GM12878 (cell line): ENCODE measurements around the gene PATE4. TPM values are rescaled to one million over a fixed set of nuclear protein-coding genes. Genes with fewer than 3 reads are reported as not detected.

ENCODE experiments used
- ATAC-seq: fragments of 200-7000 bp; cut with Tn5 transposase; 3 replicates; pipeline ENCODE4 v1.9.1; 2020; ENCODE audit warnings: mild to moderate bottlenecking, moderate library complexity
- BruUV-seq: library from RNA; stranded (reverse); fragments of 400-500 nt; replicated peaks from 2 replicates; lab custom pipeline; 2021; lab: Mats Ljungman, UMichigan
- CTCF ChIA-PET: fragments of 300-600 bp; sonication (Branson Sonifier 250); formaldehyde crosslinking; extraction: SDS; loops from one replicate; lab custom pipeline; 2021; ENCODE audit warnings: inconsistent platforms; lab: Yijun Ruan, JAX
- POLR2A ChIA-PET: fragments of 350-600 bp; formaldehyde crosslinking; extraction: SDS; loops from one replicate; lab custom pipeline; 2021; ENCODE audit warnings: inconsistent platforms; lab: Charles Lee
- RAD21 ChIA-PET: fragments of 300-600 bp; sonication (Branson Sonifier 250); formaldehyde crosslinking; loops from one replicate; lab custom pipeline; 2023; ENCODE audit warnings: antibody characterized with exemption; ENCODE audit not compliant: unreplicated experiment; lab: Charles Lee
- SMC1A ChIA-PET: fragments of 300-600 bp; sonication (Branson Sonifier 250); formaldehyde crosslinking; loops from one replicate; lab custom pipeline; 2023; ENCODE audit not compliant: unreplicated experiment, uncharacterized antibody; lab: Charles Lee
- DNase-seq: peaks from one replicate; pipeline ENCODE4 v3.0.0-alpha.2; 2011; ENCODE audit warnings: low read depth, low spot score
- FAIRE-seq: peaks from 3 replicates; lab custom pipeline; 2011; peaks lifted over from hg19 to GRCh38; lab: Jason Lieb, UNC
- H2AFZ ChIP-seq: 2 replicates; pipeline ENCODE4 v1.6.0; 2011; ENCODE audit warnings: low read depth, low read length, control low read depth; ENCODE audit not compliant: control insufficient read depth
- H3K27ac ChIP-seq: 2 replicates; pipeline ENCODE4 v1.5.1; 2011; ENCODE audit warnings: control low read depth; ENCODE audit not compliant: control insufficient read depth, insufficient read depth
- H3K27me3 ChIP-seq, 2 experiments: replicated peaks in 1 of 2; 2 replicates each; pipeline versions ENCODE4 v1.6.0 to v1.6.1; 2011; ENCODE audit warnings: low read length in 1 of 2; ENCODE audit not compliant: control insufficient read depth in 2 of 2, insufficient read depth in 2 of 2
- H3K36me3 ChIP-seq, 2 experiments: 2 replicates each; pipeline ENCODE4 v1.5.1; 2011; ENCODE audit warnings: low read length in 1 of 2; ENCODE audit not compliant: control insufficient read depth in 2 of 2, insufficient read depth in 2 of 2
- H3K4me1 ChIP-seq: 2 replicates; pipeline ENCODE4 v1.6.1; 2011; ENCODE audit warnings: mild to moderate bottlenecking, low read length, moderate library complexity, mixed read lengths; ENCODE audit not compliant: control insufficient read depth, insufficient read depth
- H3K4me2 ChIP-seq: 2 replicates; pipeline ENCODE4 v1.6.0; 2011; ENCODE audit warnings: control low read depth; ENCODE audit not compliant: control insufficient read depth, insufficient read depth
- H3K4me3 ChIP-seq: fragments of 200-600 bp; sonication (generic); 2 replicates; pipeline ENCODE4 v1.5.1; 2016
- H3K79me2 ChIP-seq: 2 replicates; pipeline ENCODE4 v1.6.0; 2011; ENCODE audit warnings: low read length; ENCODE audit not compliant: control insufficient read depth, insufficient read depth
- H3K9ac ChIP-seq: 2 replicates; pipeline ENCODE4 v1.8.0; 2011; ENCODE audit warnings: low read length, control low read depth, mixed read lengths; ENCODE audit not compliant: control insufficient read depth, insufficient read depth
- H3K9me3 ChIP-seq: replicated peaks from 3 replicates; pipeline ENCODE4 v1.5.1; 2011; ENCODE audit warnings: mild to moderate bottlenecking, low read length; ENCODE audit not compliant: control insufficient read depth, insufficient read depth
- H4K20me1 ChIP-seq: 2 replicates; pipeline ENCODE4 v1.6.0; 2011; ENCODE audit not compliant: control insufficient read depth, insufficient read depth
- ATF7 ChIP-seq: fragments of 450-650 bp; IDR thresholded peaks from 2 replicates; pipeline ENCODE4 v1.6.1; 2016; ENCODE audit warnings: low read depth, mild to moderate bottlenecking
- CREM ChIP-seq: IDR thresholded peaks from 2 replicates; pipeline ENCODE4 v1.6.1; 2014; ENCODE audit warnings: antibody characterized with exemption, low read depth
- KLF5 ChIP-seq: fragments of 450-650 bp; IDR thresholded peaks from 2 replicates; pipeline ENCODE4 v1.6.1; 2014; ENCODE audit warnings: mild to moderate bottlenecking; ENCODE audit not compliant: partially characterized antibody
- MAX ChIP-seq: IDR thresholded peaks from 2 replicates; pipeline ENCODE4 v1.6.1; 2012; ENCODE audit warnings: low read depth, low read length, improper control_type of control experiment
- MYB ChIP-seq: fragments of 150-350 bp; IDR thresholded peaks from 2 replicates; pipeline ENCODE4 v1.6.1; 2014; ENCODE audit warnings: mild to moderate bottlenecking, low read depth, low read length, borderline replicate concordance
- POLR2AphosphoS5 ChIP-seq: IDR thresholded peaks from 2 replicates; pipeline ENCODE4 v1.6.1; 2011; ENCODE audit warnings: mild to moderate bottlenecking, low read length, inconsistent platforms
- WRNIP1 ChIP-seq: IDR thresholded peaks from 2 replicates; pipeline ENCODE4 v1.6.1; 2011; ENCODE audit warnings: low read depth, low read length, improper control_type of control experiment, borderline replicate concordance
- WGBS: methylation state at CpG from one replicate; pipeline ENCODE4 v1.1.6; 2016; ENCODE audit warnings: low lambda C conversion rate; ENCODE audit not compliant: insufficient replicate concordance, insufficient coverage; ENCODE audit errors: missing lambda C conversion rate; 5-methylcytosine and 5-hydroxymethylcytosine counted together
- in situ Hi-C: fragments of 300-500 bp; cut with MboI; formaldehyde crosslinking; loops from 9 replicates; pipeline ENCODE4 v1.14.3; 2018; ENCODE audit warnings: mixed read lengths
- intact Hi-C: fragments of 100-400 bp; cut with micrococcal nuclease; formaldehyde crosslinking; loops from one replicate; pipeline ENCODE4 v1.14.2; 2022; ENCODE audit not compliant: unreplicated experiment
- polyA plus RNA-seq, 11 experiments: library from polyadenylated mRNA; depleted of rRNA in 4 of 11; unstranded in 6 of 11; stranded (reverse) in 5 of 11; fragments of >200 nt; fragmentation: Nextera tagmentation in 4 of 11; fragmentation: Illumina TruSeq in 1 of 11; extraction: Ambion mirVana in 4 of 11; extraction: Trizol in 1 of 11; gene quantifications; 1 replicate in 1 of 11; 2 replicates in 10 of 11; pipeline versions ENCODE4 v1.2.1 to v1.2.3, GENCODE V29; 2011 to 2016; ENCODE audit warnings: inconsistent platforms in 2 of 11, missing spikeins in 2 of 11, low read depth in 1 of 11
- total RNA-seq, 4 experiments: library from RNA; depleted of rRNA in 3 of 4; stranded (reverse); fragments of >200 nt in 3 of 4; fragmentation: Illumina TruSeq in 1 of 4; extraction: Trizol in 1 of 4; gene quantifications; 2 replicates each; pipeline versions ENCODE4 v1.2.1 to v1.2.3, GENCODE V29; 2013 to 2021
- TF ChIP-seq, protein P1 (sequence below): fragments of 450-650 bp; IDR thresholded peaks from 2 replicates; pipeline ENCODE4 v1.6.1; 2014; ENCODE audit warnings: mild to moderate bottlenecking
- TF ChIP-seq, protein P2 (sequence below): IDR thresholded peaks from 2 replicates; pipeline ENCODE4 v1.6.1; 2012; ENCODE audit warnings: improper control_type of control experiment, low read depth, low read length; ENCODE audit not compliant: insufficient replicate concordance
- TF ChIP-seq, protein P3 (sequence below): IDR thresholded peaks from 2 replicates; pipeline ENCODE4 v1.6.1; 2012; ENCODE audit warnings: low read depth, low read length, improper control_type of control experiment

Gene PATE4
- total and polyA plus RNA-seq, 10 of the 15 experiments (the other 5 are each of a cell fraction or from before 2014, with no cell fraction given) = 0.17 TPM; not detected in 9

GRCh38 chr11:125799808-125800207 is 33.3 kb upstream of the PATE4 start:
- CTCF ChIA-PET = no interaction called here
- no peaks in the 10 kb centered on the region for H3K27me3 ChIP-seq
- RAD21 ChIA-PET = no interaction called here
- SMC1A ChIA-PET = no interaction called here
- H3K9me3 ChIP-seq = peaks cover 3% of the 10 kb centered on the region; the same call in 2 of the 3 replicates
- no peak overlapping the region for H3K9ac ChIP-seq
- H3K4me2 ChIP-seq = no peak overlapping the region
- FAIRE-seq (no peak), DNase-seq (no peak), ATAC-seq (no peak)
- H4K20me1 ChIP-seq = no peaks in the 10 kb centered on the region
- in situ Hi-C loops = no loop called here
- no peak overlapping the region for H2AFZ ChIP-seq
- no peaks in the 10 kb centered on the region for H3K4me1 ChIP-seq
- WGBS = 0% methylated on average over 2 of the region's 2 CpGs
- TF ChIP-seq MAX (no peak), ATF7 (no peak), KLF5 (no peak), POLR2AphosphoS5 (no peak), MYB (no peak)
- TF ChIP-seq, protein P1, sequence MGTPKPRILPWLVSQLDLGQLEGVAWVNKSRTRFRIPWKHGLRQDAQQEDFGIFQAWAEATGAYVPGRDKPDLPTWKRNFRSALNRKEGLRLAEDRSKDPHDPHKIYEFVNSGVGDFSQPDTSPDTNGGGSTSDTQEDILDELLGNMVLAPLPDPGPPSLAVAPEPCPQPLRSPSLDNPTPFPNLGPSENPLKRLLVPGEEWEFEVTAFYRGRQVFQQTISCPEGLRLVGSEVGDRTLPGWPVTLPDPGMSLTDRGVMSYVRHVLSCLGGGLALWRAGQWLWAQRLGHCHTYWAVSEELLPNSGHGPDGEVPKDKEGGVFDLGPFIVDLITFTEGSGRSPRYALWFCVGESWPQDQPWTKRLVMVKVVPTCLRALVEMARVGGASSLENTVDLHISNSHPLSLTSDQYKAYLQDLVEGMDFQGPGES = no peak
- intact Hi-C loops = no loop called here
- H3K4me3 ChIP-seq = no peak overlapping the region
- no peak overlapping the region for H3K27ac ChIP-seq
- no peaks in the 10 kb centered on the region for H3K36me3 ChIP-seq
- no TSS peak for BruUV-seq
- no peaks in the 10 kb centered on the region for H3K79me2 ChIP-seq
- POLR2A ChIA-PET = no interaction called here

DNA sequence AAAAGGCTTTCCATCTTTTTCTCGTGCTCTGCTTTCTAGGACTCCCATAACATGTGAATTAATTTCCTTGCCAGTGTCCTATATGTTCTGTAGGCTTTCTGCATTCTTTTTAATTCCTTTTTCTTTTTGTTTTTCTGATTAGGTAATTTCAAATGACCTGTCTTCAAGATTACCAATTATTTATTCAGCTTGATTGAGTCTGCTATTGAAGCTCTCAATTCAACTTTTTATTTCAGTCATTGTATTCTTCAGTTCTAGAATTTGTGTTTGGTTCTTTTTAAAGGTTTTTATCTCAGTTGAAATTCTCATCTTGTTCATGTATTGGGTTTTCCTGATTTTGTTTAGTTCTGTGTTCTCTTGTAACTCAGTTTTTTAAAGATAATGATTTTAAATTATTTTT is 30.7 kb upstream of the PATE4 start:
- no peaks in the 10 kb centered on the region for H4K20me1 ChIP-seq
- ChIA-PET CTCF (interaction anchor here (0.6 kb wide), 1 partner anchor 1422 kb away, joined by 3 read pairs; no protein-coding TSS in a partner anchor), RAD21 (no interaction called here), POLR2A (no interaction called here), SMC1A (no interaction called here)
- no peaks in the 10 kb centered on the region for H3K36me3 ChIP-seq
- no TSS peak for BruUV-seq
- in situ Hi-C loops = no loop called here
- peaks cover 3% of the 10 kb centered on the region; the same call in 2 of the 3 replicates for H3K9me3 ChIP-seq
- H3K27ac ChIP-seq = no peak overlapping the region
- no peaks in the 10 kb centered on the region for H3K4me1 ChIP-seq
- no peak for DNase-seq
- ATAC-seq = no peak
- no peak for FAIRE-seq
- WGBS = 0% methylated on average over 1 of the region's 1 CpG
- H2AFZ ChIP-seq = no peak overlapping the region
- H3K9ac ChIP-seq = no peak overlapping the region
- H3K4me3 ChIP-seq = no peak overlapping the region
- H3K4me2 ChIP-seq = no peak overlapping the region
- intact Hi-C loops = no loop called here
- no peaks in the 10 kb centered on the region for H3K27me3 ChIP-seq
- no peaks in the 10 kb centered on the region for H3K79me2 ChIP-seq
- TF ChIP-seq, protein P2, sequence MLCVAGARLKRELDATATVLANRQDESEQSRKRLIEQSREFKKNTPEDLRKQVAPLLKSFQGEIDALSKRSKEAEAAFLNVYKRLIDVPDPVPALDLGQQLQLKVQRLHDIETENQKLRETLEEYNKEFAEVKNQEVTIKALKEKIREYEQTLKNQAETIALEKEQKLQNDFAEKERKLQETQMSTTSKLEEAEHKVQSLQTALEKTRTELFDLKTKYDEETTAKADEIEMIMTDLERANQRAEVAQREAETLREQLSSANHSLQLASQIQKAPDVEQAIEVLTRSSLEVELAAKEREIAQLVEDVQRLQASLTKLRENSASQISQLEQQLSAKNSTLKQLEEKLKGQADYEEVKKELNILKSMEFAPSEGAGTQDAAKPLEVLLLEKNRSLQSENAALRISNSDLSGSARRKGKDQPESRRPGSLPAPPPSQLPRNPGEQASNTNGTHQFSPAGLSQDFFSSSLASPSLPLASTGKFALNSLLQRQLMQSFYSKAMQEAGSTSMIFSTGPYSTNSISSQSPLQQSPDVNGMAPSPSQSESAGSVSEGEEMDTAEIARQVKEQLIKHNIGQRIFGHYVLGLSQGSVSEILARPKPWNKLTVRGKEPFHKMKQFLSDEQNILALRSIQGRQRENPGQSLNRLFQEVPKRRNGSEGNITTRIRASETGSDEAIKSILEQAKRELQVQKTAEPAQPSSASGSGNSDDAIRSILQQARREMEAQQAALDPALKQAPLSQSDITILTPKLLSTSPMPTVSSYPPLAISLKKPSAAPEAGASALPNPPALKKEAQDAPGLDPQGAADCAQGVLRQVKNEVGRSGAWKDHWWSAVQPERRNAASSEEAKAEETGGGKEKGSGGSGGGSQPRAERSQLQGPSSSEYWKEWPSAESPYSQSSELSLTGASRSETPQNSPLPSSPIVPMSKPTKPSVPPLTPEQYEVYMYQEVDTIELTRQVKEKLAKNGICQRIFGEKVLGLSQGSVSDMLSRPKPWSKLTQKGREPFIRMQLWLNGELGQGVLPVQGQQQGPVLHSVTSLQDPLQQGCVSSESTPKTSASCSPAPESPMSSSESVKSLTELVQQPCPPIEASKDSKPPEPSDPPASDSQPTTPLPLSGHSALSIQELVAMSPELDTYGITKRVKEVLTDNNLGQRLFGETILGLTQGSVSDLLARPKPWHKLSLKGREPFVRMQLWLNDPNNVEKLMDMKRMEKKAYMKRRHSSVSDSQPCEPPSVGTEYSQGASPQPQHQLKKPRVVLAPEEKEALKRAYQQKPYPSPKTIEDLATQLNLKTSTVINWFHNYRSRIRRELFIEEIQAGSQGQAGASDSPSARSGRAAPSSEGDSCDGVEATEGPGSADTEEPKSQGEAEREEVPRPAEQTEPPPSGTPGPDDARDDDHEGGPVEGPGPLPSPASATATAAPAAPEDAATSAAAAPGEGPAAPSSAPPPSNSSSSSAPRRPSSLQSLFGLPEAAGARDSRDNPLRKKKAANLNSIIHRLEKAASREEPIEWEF = no peak
- TF ChIP-seq KLF5 (no peak), CREM (no peak), WRNIP1 (no peak)
- TF ChIP-seq, protein P3, sequence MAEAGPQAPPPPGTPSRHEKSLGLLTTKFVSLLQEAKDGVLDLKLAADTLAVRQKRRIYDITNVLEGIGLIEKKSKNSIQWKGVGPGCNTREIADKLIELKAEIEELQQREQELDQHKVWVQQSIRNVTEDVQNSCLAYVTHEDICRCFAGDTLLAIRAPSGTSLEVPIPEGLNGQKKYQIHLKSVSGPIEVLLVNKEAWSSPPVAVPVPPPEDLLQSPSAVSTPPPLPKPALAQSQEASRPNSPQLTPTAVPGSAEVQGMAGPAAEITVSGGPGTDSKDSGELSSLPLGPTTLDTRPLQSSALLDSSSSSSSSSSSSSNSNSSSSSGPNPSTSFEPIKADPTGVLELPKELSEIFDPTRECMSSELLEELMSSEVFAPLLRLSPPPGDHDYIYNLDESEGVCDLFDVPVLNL = no peak
